Activated T-helper 2 cell treated with anti-CD3 and anti-CD28 coated beads, Interferon-gamma antibody, Interleukin-2, Interleukin-4, amounts not matched to agents 10 μg/mL and 5 μg/mL and 100 μg/mL, durations not matched to agents 14 hours and 24 hours and 36 hours (primary cell): ENCODE measurements around the gene ZNHIT1. TPM values are rescaled to one million over a fixed set of nuclear protein-coding genes. Genes with fewer than 3 reads are reported as not detected.

Experiments used
- DNase-seq: peaks from one replicate; pipeline ENCODE4 v3.0.0; 2021; ENCODE audit warnings: low spot score
- H3K27ac Mint-ChIP-seq: one replicate; pipeline ENCODE4 v1.8.0; 2021; ENCODE audit warnings: mixed read lengths
- H3K27me3 Mint-ChIP-seq: one replicate; pipeline ENCODE4 v1.8.0; 2021; ENCODE audit warnings: low read depth, mixed read lengths
- H3K36me3 Mint-ChIP-seq: one replicate; pipeline ENCODE4 v1.8.0; 2021; ENCODE audit warnings: low read depth, mixed read lengths
- H3K4me1 Mint-ChIP-seq: one replicate; pipeline ENCODE4 v1.8.0; 2021; ENCODE audit warnings: low read depth, mixed read lengths
- H3K4me3 Mint-ChIP-seq: one replicate; pipeline ENCODE4 v1.8.0; 2021; ENCODE audit warnings: low read depth, mild to moderate bottlenecking, moderate library complexity, mixed read lengths
- H3K9me3 Mint-ChIP-seq: one replicate; pipeline ENCODE4 v1.8.0; 2021; ENCODE audit warnings: mixed read lengths
- intact Hi-C: fragments of 100-400 bp; cut with micrococcal nuclease; formaldehyde crosslinking; loops from one replicate; pipeline ENCODE4 v1.15.1; 2023
- total RNA-seq: library from RNA; stranded (reverse); gene quantifications from 2 replicates; pipeline ENCODE4 v1.2.3, GENCODE V29; 2022

The ZNHIT1 gene
- 45.1 and 46.8 TPM in 2 replicates for total RNA-seq

DNA sequence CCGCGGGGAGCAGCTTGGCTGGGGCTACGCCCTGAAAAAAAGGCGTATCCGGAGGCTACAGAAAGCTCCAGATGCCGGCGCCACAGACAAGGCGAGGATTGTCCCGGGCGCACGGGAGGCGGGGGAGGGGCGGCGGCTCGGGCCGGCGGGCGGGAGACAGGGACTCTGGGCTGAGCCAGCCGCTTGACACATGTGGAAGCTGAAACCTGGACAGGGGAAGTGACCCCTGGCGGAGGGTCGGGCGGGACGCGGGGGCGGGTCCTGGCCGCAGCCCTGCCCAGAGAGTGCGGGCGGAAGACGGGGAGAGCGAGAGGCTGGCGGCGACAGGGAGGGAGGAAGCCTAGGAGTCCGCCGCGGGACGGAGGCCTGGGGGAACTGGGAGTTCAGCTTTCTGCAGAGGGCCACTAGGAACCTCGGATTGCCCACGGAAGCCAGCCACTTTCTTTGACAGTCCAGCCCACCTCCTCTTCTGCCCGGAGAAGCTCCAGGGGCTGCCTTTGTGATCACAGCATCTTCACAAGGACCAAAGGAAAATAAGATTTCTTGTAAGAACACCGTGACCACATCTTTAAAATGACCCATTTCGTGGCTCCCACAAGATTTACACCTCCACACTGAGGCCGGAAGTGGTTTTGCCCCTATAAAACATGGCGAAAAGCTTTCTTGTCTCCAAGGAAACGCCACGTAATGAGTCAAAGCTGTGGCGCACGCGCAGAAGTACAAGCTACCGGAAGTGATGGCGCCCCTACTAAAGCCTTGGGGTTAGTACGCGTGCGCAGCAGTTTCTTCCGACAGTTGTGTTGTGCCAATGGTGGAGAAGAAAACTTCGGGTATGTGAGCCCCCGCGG is at the start of gene ZNHIT1, which contains the start of gene PLOD3:
Gene ZNHIT1, plus strand, starts transcription at position 778 of the 848 bp plus-strand sequence. Its CDS starts 31 bp downstream, at position 809.
Gene PLOD3, minus strand, starts transcription at position 194 of the 848 bp plus-strand sequence. CDS start 307 bp downstream, outside the sequence.
- no peaks in the 10 kb centered on the region for H3K9me3 Mint-ChIP-seq
- intact Hi-C loops, result loop anchor here (1.0 to 2.0 kb wide), 2 partner anchors 27 to 65 kb away; no protein-coding TSS in a partner anchor
- peak within 1 kb of the TSS; percentile 84 for H3K27ac Mint-ChIP-seq
- H3K36me3 Mint-ChIP-seq, result peaks cover 38% of the 10 kb centered on the region
- no peaks in the 10 kb centered on the region for H3K27me3 Mint-ChIP-seq
- peak within 1 kb of the TSS; percentile 99 for H3K4me3 Mint-ChIP-seq
- peaks cover 22% of the 10 kb centered on the region for H3K4me1 Mint-ChIP-seq
- DNase-seq, result peak; percentile 94

GRCh38 chr7:101168412-101169049 is 49.4 kb upstream of the ZNHIT1 start:
- H3K4me3 Mint-ChIP-seq, result peak overlapping the region; percentile 20

GRCh38 chr7:101169110-101169837 is 48.7 kb upstream of the ZNHIT1 start:
- no peaks in the 10 kb centered on the region for H3K36me3 Mint-ChIP-seq
- no peak for DNase-seq
- peaks cover 60% of the 10 kb centered on the region for H3K4me1 Mint-ChIP-seq
- intact Hi-C loops, result loop anchor here (1.0 to 10.0 kb wide), 4 partner anchors 25 to 202 kb away; partner anchors contain the start of genes FIS1 and MUC12
- H3K27ac Mint-ChIP-seq, result no peak overlapping the region
- H3K4me3 Mint-ChIP-seq, result peak overlapping the region; percentile 51
- H3K27me3 Mint-ChIP-seq, result peaks cover 71% of the 10 kb centered on the region
- no peaks in the 10 kb centered on the region for H3K9me3 Mint-ChIP-seq

More at GRCh38 chr7:101168412-101169049, 49.4 kb upstream of the ZNHIT1 start:
- no peak for DNase-seq
- Mint-ChIP-seq H3K36me3 (no peaks in the 10 kb centered on the region), H3K4me1 (peaks cover 55% of the 10 kb centered on the region), H3K9me3 (no peaks in the 10 kb centered on the region), H3K27ac (no peak overlapping the region), H3K27me3 (peaks cover 65% of the 10 kb centered on the region)
- intact Hi-C loops, result loop anchor here (1.0 to 10.0 kb wide), 4 partner anchors 24 to 201 kb away; partner anchors contain the start of genes FIS1 and MUC12

GRCh38 chr7:101169838-101170551 is 48.0 kb upstream of the ZNHIT1 start:
- intact Hi-C loops, result loop anchor here (1.0 to 10.0 kb wide), 5 partner anchors 26 to 281 kb away; partner anchors contain the start of genes FIS1, MUC12 and UFSP1
- H3K9me3 Mint-ChIP-seq, result no peaks in the 10 kb centered on the region
- peaks cover 70% of the 10 kb centered on the region for H3K27me3 Mint-ChIP-seq
- H3K27ac Mint-ChIP-seq, result no peak overlapping the region
- peak overlapping the region; percentile 51 for H3K4me3 Mint-ChIP-seq
- peaks cover 58% of the 10 kb centered on the region for H3K4me1 Mint-ChIP-seq
- H3K36me3 Mint-ChIP-seq, result no peaks in the 10 kb centered on the region
- DNase-seq, result peak; percentile 74

GRCh38 chr7:101170617-101171441 is 47.1 kb upstream of the ZNHIT1 start:
- intact Hi-C loops, result loop anchor here (2.0 kb wide), 1 partner anchor 282 kb away; the partner anchor contains the start of gene UFSP1
- H3K27ac Mint-ChIP-seq, result peak overlapping the region; percentile 24
- DNase-seq, result no peak
- H3K27me3 Mint-ChIP-seq, result peaks cover 73% of the 10 kb centered on the region
- no peak overlapping the region for H3K4me3 Mint-ChIP-seq
- H3K9me3 Mint-ChIP-seq, result no peaks in the 10 kb centered on the region
- H3K4me1 Mint-ChIP-seq, result peaks cover 52% of the 10 kb centered on the region
- no peaks in the 10 kb centered on the region for H3K36me3 Mint-ChIP-seq

DNA sequence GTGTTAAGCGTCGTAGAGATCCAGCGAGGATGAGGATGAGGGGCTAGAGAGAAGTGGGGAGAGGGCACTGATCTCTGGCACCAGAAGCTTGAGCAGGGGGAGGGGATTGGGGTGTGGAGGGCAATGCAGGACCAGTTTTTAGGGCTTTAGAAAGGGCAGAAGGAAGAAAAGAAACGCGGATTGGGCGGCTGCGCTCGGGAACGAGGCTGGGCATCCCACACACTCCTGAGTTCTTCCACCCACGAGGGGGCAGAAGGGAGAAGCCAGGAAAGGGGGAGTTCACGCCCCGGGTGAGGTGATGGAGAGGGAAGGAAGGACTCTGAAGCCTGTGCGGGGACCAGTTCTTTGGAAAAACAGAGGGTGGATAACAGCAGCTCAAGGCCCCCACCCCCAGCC is 46.5 kb upstream of the ZNHIT1 start:
- Mint-ChIP-seq H3K36me3 (no peaks in the 10 kb centered on the region), H3K27me3 (peaks cover 75% of the 10 kb centered on the region), H3K27ac (no peak overlapping the region), H3K9me3 (no peaks in the 10 kb centered on the region), H3K4me1 (peaks cover 48% of the 10 kb centered on the region), H3K4me3 (no peak overlapping the region)
- DNase-seq, result no peak
- intact Hi-C loops, result loop anchor here (2.0 kb wide), 1 partner anchor 283 kb away; the partner anchor contains the start of gene UFSP1

GRCh38 chr7:101172005-101172853 is 45.7 kb upstream of the ZNHIT1 start:
- no peaks in the 10 kb centered on the region for H3K9me3 Mint-ChIP-seq
- intact Hi-C loops, result no loop called here
- H3K4me3 Mint-ChIP-seq, result no peak overlapping the region
- no peak for DNase-seq
- H3K27me3 Mint-ChIP-seq, result peaks cover 77% of the 10 kb centered on the region
- peaks cover 43% of the 10 kb centered on the region for H3K4me1 Mint-ChIP-seq
- H3K36me3 Mint-ChIP-seq, result no peaks in the 10 kb centered on the region
- no peak overlapping the region for H3K27ac Mint-ChIP-seq

GRCh38 chr7:101172854-101173751 is 44.9 kb upstream of the ZNHIT1 start:
- Mint-ChIP-seq H3K9me3 (no peaks in the 10 kb centered on the region), H3K36me3 (no peaks in the 10 kb centered on the region), H3K27me3 (peaks cover 80% of the 10 kb centered on the region), H3K4me3 (no peak overlapping the region), H3K27ac (no peak overlapping the region), H3K4me1 (peaks cover 39% of the 10 kb centered on the region)
- intact Hi-C loops, result no loop called here
- DNase-seq, result no peak

GRCh38 chr7:101173752-101174244 is 44.2 kb upstream of the ZNHIT1 start:
- peak; percentile 73 for DNase-seq
- Mint-ChIP-seq H3K27me3 (peaks cover 80% of the 10 kb centered on the region), H3K4me3 (peak overlapping the region; percentile 40), H3K36me3 (no peaks in the 10 kb centered on the region), H3K9me3 (no peaks in the 10 kb centered on the region), H3K27ac (no peak overlapping the region), H3K4me1 (peaks cover 34% of the 10 kb centered on the region)
- intact Hi-C loops, result loop anchor here (1.0 kb wide), 1 partner anchor 8 kb away; the partner anchor contains the start of gene VGF
